ENCODE results near the gene AAK1. TPM values are rescaled to one million over a fixed set of nuclear protein-coding genes. Genes with fewer than 3 reads are reported as not detected.

The AAK1 gene
- total and polyA plus RNA-seq, 2 donors (not counting 3 experiments of a cell fraction or from before 2014, with no cell fraction given): 31.0 to 127 TPM

GRCh38 chr2:69466728-69467127, 176.8 kb downstream of the AAK1 start:
- Histone ChIP-seq H3K9me1 (replicated peaks; ENCODE audit: control insufficient read depth, extremely low read depth, insufficient read depth, low read length) (no peaks in the 10 kb centered on the region), H3K27me3 (ENCODE audit: control insufficient read depth in 2 of 2, insufficient read depth in 2 of 2, low read length in 2 of 2) (no peaks in the 10 kb centered on the region), H3K9ac (replicated peaks; ENCODE audit: extremely low read depth, insufficient read depth, low read length) (no peak overlapping the region), H3K4me2 (ENCODE audit: insufficient read depth, low read length) (no peak overlapping the region), H4K20me1 (replicated peaks; ENCODE audit: control insufficient read depth, extremely low read depth, insufficient read depth, low read length) (no peaks in the 10 kb centered on the region), H3K27ac (ENCODE audit: insufficient read depth, low read depth, low read length) (no peak overlapping the region), H3K36me3 (ENCODE audit: control insufficient read depth in 2 of 2, extremely low read depth in 1 of 2, insufficient read depth in 2 of 2, low read length in 2 of 2) (peaks cover 17 to 21% of the 10 kb centered on the region in 2 experiments), H3K79me2 (ENCODE audit: control insufficient read depth, insufficient read depth, low read length) (no peaks in the 10 kb centered on the region), H3K4me1 (ENCODE audit: control insufficient read depth, extremely low read depth, insufficient read depth, low read length) (no peaks in the 10 kb centered on the region), H3K9me3 (replicated peaks; ENCODE audit: control insufficient read depth, insufficient read depth, low read length) (no peaks in the 10 kb centered on the region), H3K4me3 (replicated peaks in 1 of 3; ENCODE audit: insufficient read depth in 1 of 3, low read depth in 1 of 3, low read length in 3 of 3) (no peak overlapping the region), H2AFZ (ENCODE audit: low read depth, low read length) (no peak overlapping the region)
- FAIRE-seq (no peak), DNase-seq (ENCODE audit: low read depth, low spot score) (no peak)
- dilution Hi-C loops (cut with MboI; ENCODE audit: extremely low pct_ligation_motif_present, low sequenced_read_pairs): no loop called here
- ChIA-PET POLR2A (no interaction called here), CTCF (no interaction called here)
- intact Hi-C loops (cut with micrococcal nuclease): no loop called here
- BruUV-seq (replicated peaks): no TSS peak
- no peak for TF ChIP-seq FOS (IDR thresholded peaks at IDR 0.05; ENCODE audit: borderline replicate concordance, insufficient read depth, low read length)
- TF ChIP-seq MYC (IDR thresholded peaks at IDR 0.05; ENCODE audit: low read depth, low read length): no peak
- TF ChIP-seq POLR2A (IDR thresholded peaks at IDR 0.05; ENCODE audit: low read depth, low read length): no peak
- no peak for TF ChIP-seq EZH2 (IDR thresholded peaks at IDR 0.05; ENCODE audit: borderline replicate concordance, low read depth, low read length, severe bottlenecking)
- TF ChIP-seq MAX (IDR thresholded peaks at IDR 0.05; ENCODE audit: insufficient read depth, insufficient read length): no peak
- no peak for TF ChIP-seq POLR2AphosphoS5 (IDR thresholded peaks at IDR 0.05; ENCODE audit: insufficient read depth, low read depth, low read length)
- TF ChIP-seq GATA2 (IDR thresholded peaks at IDR 0.05; ENCODE audit: insufficient read depth, insufficient read length, low read depth, low read length): no peak
- TF ChIP-seq JUN (IDR thresholded peaks at IDR 0.05; ENCODE audit: borderline replicate concordance, insufficient read depth, insufficient read length, low read depth): no peak
- TF ChIP-seq CTCF (IDR thresholded peaks at IDR 0.05; ENCODE audit: extremely low read depth in 1 of 2, insufficient read depth in 1 of 2, low read depth in 1 of 2, low read length in 2 of 2): no peak

All from endothelial cell of umbilical vein (primary cell).